PFSK-1 (cell line): ENCODE data around the gene NEIL1.

ENCODE experiments used
- FOXP2 ChIP-seq: optimal IDR thresholded peaks from 2 replicates; pipeline ENCODE3; 2011; ENCODE audit warnings: borderline replicate concordance, control low read depth, inconsistent platforms; ENCODE audit not compliant: insufficient read depth; ENCODE audit errors: extremely low read length, extremely low read depth
- POLR2AphosphoS5 ChIP-seq: IDR thresholded peaks from 2 replicates; pipeline ENCODE4 v1.6.1; 2012; ENCODE audit warnings: low read depth, mild to moderate bottlenecking, control low read depth, low read length, moderate library complexity
- SIN3A ChIP-seq: IDR thresholded peaks from 2 replicates; pipeline ENCODE4 v1.6.1; 2012; ENCODE audit warnings: mild to moderate bottlenecking, low read length, moderate library complexity, borderline replicate concordance; ENCODE audit not compliant: insufficient read depth
- TAF1 ChIP-seq: IDR thresholded peaks from 2 replicates; pipeline ENCODE4 v1.6.1; 2012; ENCODE audit warnings: low read length, control low read depth, borderline replicate concordance; ENCODE audit not compliant: insufficient read depth
- TF ChIP-seq, protein P1 (sequence below), 2 experiments: IDR thresholded peaks; 2 replicates each; pipeline versions ENCODE4 v1.6.1 to v1.8.0; 2011 to 2012; ENCODE audit warnings: low read depth in 2 of 2, low read length in 2 of 2, control low read depth in 1 of 2, inconsistent platforms in 1 of 2, mild to moderate bottlenecking in 1 of 2, moderate library complexity in 1 of 2; ENCODE audit not compliant: insufficient read depth in 1 of 2

- TF ChIP-seq, protein P1, sequence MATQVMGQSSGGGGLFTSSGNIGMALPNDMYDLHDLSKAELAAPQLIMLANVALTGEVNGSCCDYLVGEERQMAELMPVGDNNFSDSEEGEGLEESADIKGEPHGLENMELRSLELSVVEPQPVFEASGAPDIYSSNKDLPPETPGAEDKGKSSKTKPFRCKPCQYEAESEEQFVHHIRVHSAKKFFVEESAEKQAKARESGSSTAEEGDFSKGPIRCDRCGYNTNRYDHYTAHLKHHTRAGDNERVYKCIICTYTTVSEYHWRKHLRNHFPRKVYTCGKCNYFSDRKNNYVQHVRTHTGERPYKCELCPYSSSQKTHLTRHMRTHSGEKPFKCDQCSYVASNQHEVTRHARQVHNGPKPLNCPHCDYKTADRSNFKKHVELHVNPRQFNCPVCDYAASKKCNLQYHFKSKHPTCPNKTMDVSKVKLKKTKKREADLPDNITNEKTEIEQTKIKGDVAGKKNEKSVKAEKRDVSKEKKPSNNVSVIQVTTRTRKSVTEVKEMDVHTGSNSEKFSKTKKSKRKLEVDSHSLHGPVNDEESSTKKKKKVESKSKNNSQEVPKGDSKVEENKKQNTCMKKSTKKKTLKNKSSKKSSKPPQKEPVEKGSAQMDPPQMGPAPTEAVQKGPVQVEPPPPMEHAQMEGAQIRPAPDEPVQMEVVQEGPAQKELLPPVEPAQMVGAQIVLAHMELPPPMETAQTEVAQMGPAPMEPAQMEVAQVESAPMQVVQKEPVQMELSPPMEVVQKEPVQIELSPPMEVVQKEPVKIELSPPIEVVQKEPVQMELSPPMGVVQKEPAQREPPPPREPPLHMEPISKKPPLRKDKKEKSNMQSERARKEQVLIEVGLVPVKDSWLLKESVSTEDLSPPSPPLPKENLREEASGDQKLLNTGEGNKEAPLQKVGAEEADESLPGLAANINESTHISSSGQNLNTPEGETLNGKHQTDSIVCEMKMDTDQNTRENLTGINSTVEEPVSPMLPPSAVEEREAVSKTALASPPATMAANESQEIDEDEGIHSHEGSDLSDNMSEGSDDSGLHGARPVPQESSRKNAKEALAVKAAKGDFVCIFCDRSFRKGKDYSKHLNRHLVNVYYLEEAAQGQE (IDR thresholded peaks at IDR 0.05; ENCODE audit: insufficient read depth in 1 of 2, low read depth in 2 of 2, low read length in 2 of 2), result no peak
- TF ChIP-seq POLR2AphosphoS5 (no peak), SIN3A (no peak), TAF1 (no peak), FOXP2 (no peak)
These were observed 19.3 kb downstream of the NEIL1 start for GRCh38 chr15:75366163-75366562.
